GM06990 (cell line): ENCODE data around the gene RGS10.
"Not testable (repeated sequence)": the region's sequence is repeated elsewhere in the genome, so short reads cannot be mapped to it uniquely, and the experiment has no call there.

Experiments used
- DNase-seq: peaks from one replicate; pipeline ENCODE4 v3.0.0-alpha.2; 2011; ENCODE audit not compliant: insufficient read length; ENCODE audit errors: extremely low read depth
- H3K27me3 ChIP-seq: replicated peaks from 2 replicates; pipeline ENCODE4 v1.6.0; 2011; ENCODE audit warnings: low read length; ENCODE audit not compliant: control insufficient read depth, insufficient read depth
- H3K36me3 ChIP-seq: 2 replicates; pipeline ENCODE4 v1.5.1; 2011; ENCODE audit warnings: low read length; ENCODE audit not compliant: control insufficient read depth, insufficient read depth
- H3K4me3 ChIP-seq: replicated peaks from 2 replicates; pipeline ENCODE4 v1.5.1; 2011; ENCODE audit warnings: low read depth, mild to moderate bottlenecking, control low read depth, low read length
- CTCF ChIP-seq: IDR thresholded peaks from 2 replicates; pipeline ENCODE4 v1.5.1; 2011; ENCODE audit warnings: low read length, control low read depth, mild to moderate bottlenecking, inconsistent platforms; ENCODE audit not compliant: insufficient read depth, poor library complexity, severe bottlenecking

RGS10 gene

DNA sequence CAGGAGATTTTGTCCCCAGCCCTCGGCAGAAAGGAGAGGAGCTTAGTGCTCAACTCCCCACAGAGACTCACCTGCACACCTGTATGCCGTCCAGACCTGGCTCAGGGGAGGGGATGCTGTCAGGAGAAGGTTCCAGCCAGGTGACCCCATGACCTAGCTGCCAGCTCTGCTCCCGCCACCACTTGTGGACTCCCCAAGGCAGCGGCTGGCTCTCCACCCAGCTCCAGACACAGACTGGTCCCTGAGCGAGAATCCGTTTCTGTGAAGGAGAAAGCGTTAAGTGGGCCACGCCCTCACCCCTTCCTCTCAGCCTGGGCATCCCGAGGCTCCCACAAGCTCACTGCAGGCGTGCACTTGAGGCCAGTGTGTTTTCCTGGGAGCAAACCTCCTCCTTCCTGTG is 76.4 kb downstream of the RGS10 start:
- no peak for TF ChIP-seq CTCF
- no peaks in the 10 kb centered on the region for H3K36me3 ChIP-seq
- no peaks in the 10 kb centered on the region for H3K27me3 ChIP-seq

DNA sequence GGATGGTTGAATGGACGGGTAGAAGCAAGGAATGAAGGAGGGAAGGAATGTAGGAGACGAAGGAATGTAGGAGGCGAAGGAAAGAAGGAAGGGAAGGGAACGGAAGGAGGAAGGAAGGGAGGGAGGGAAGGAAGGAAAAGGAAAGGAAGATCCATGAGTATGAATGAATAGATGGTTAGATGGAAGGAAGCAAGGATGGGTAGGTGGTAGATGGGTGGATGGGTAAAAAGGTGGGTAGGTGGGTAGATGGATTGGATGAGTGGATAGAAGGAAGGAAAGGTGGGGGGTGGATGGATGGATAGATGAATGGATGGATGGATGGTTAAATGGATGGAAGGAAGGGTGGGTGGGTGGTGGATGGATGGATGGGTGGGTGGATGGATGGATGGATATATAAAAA is 77.4 kb downstream of the RGS10 start:
- H3K36me3 ChIP-seq = no peaks in the 10 kb centered on the region
- TF ChIP-seq CTCF = no peak

More for the DNA sequence above, 76.4 kb downstream of the RGS10 start:
- no peak overlapping the region for H3K4me3 ChIP-seq
- DNase-seq = no peak

GRCh38 chr10:119463195-119463594 is 79.3 kb downstream of the RGS10 start:
- H3K36me3 ChIP-seq, H3K4me3 ChIP-seq, H3K27me3 ChIP-seq, DNase-seq: not testable (repeated sequence)

More for the DNA sequence above, 77.4 kb downstream of the RGS10 start:
- Histone ChIP-seq H3K4me3 (no peak overlapping the region), H3K27me3 (no peaks in the 10 kb centered on the region)
- no peak for DNase-seq

GRCh38 chr10:119462773-119463172 is 79.7 kb downstream of the RGS10 start:
- TF ChIP-seq CTCF = no peak
- no peak for DNase-seq

DNA sequence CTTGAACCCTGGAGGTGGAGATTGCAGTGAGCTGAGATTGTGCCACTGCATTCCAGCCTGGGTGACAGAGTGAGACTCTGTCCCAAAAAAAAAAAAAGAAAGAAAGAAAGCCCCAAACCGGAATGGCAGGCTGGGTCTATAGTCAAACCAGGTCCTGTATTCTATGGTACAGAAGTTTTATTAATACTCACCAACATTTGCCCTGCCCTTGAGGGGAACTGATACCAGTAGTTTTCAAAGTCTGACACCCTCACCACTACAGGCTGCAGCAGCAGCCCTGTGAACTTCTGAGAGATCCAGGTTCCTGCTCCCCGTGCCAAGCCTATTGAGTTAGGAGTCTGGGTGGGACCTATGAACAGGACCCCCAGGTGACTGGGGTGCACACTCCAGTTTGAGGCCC is 80.6 kb downstream of the RGS10 start:
- DNase-seq = no peak
- Histone ChIP-seq H3K4me3 (no peak overlapping the region), H3K27me3 (no peaks in the 10 kb centered on the region), H3K36me3 (no peaks in the 10 kb centered on the region)
- TF ChIP-seq CTCF = no peak

More at GRCh38 chr10:119462773-119463172, 79.7 kb downstream of the RGS10 start:
- no peaks in the 10 kb centered on the region for H3K36me3 ChIP-seq
- H3K27me3 ChIP-seq = no peaks in the 10 kb centered on the region
- no peak overlapping the region for H3K4me3 ChIP-seq

- no peak overlapping the region for H3K4me3 ChIP-seq
- peak; percentile 38 for DNase-seq
- peak; percentile 11 for TF ChIP-seq CTCF
- no peaks in the 10 kb centered on the region for H3K36me3 ChIP-seq
- H3K27me3 ChIP-seq = no peaks in the 10 kb centered on the region
Observed at GRCh38 chr10:119461380-119461779, 81.1 kb downstream of the RGS10 start.
